HEK293 (cell line): ENCODE data around the gene MICALL1.

Experiments
- CTCF ChIA-PET: fragments of 350-600 bp; formaldehyde crosslinking; extraction: SDS; loops from one replicate; lab custom pipeline; 2021; ENCODE audit warnings: antibody characterized with exemption; lab: Yijun Ruan, JAX
- POLR2A ChIA-PET: fragments of 300-600 bp; formaldehyde crosslinking; extraction: SDS; loops from one replicate; lab custom pipeline; 2020; ENCODE audit warnings: antibody characterized with exemption, inconsistent platforms; lab: Yijun Ruan, JAX
- H3K27ac ChIP-seq: fragments of 200-500 bp; sonication (Bioruptor generic); 2 replicates; pipeline ENCODE4 v1.5.1; 2014; ENCODE audit warnings: low read depth, low read length, control low read depth, inconsistent platforms; ENCODE audit errors: extremely low read depth
- H3K36me3 ChIP-seq, 2 experiments: fragments of 200-500 bp in 1 of 2; sonication (Bioruptor generic) in 1 of 2; 1 replicate in 1 of 2; 2 replicates in 1 of 2; pipeline ENCODE4 v1.5.1; 2014 to 2017; ENCODE audit warnings: inconsistent platforms in 2 of 2, low read length in 2 of 2; ENCODE audit not compliant: control insufficient read depth in 2 of 2, insufficient read depth in 1 of 2
- H3K4me1 ChIP-seq: fragments of 200-500 bp; sonication (Bioruptor generic); 2 replicates; pipeline ENCODE4 v1.5.1; 2014; ENCODE audit warnings: mild to moderate bottlenecking, low read length, inconsistent platforms; ENCODE audit not compliant: control insufficient read depth, insufficient read depth
- H3K4me3 ChIP-seq: 2 replicates; pipeline ENCODE4 v1.5.1; 2011; ENCODE audit warnings: low read depth, mild to moderate bottlenecking, control low read depth, low read length, moderate library complexity
- H3K9me3 ChIP-seq: fragments of 200-500 bp; sonication (Bioruptor generic); 2 replicates; pipeline ENCODE4 v1.5.1; 2014; ENCODE audit warnings: low read depth, low read length, inconsistent platforms; ENCODE audit not compliant: control insufficient read depth, insufficient read depth
- MEIS1 ChIP-seq: sonication (generic); formaldehyde crosslinking; IDR thresholded peaks from 2 replicates; pipeline ENCODE4 v1.8.1; 2022; ENCODE audit warnings: missing genetic modification reagents, mild to moderate bottlenecking, borderline replicate concordance
- MYNN ChIP-seq: fragments of 450-650 bp; formaldehyde crosslinking; IDR thresholded peaks from 2 replicates; pipeline ENCODE4 v1.5.1; 2016; ENCODE audit warnings: missing biosample characterization, missing genetic modification characterization, borderline replicate concordance
- RBAK ChIP-seq: fragments of 450-650 bp; formaldehyde crosslinking; IDR thresholded peaks from 2 replicates; pipeline ENCODE4 v1.5.1; 2016; ENCODE audit warnings: missing biosample characterization, missing genetic modification characterization
- SETDB1 ChIP-seq: IDR thresholded peaks from one replicate; pipeline ENCODE4 v1.6.1; 2017; ENCODE audit warnings: mild to moderate bottlenecking, low read length, moderate library complexity, mixed read lengths; ENCODE audit not compliant: insufficient read length
- SP2 ChIP-seq: fragments of 450-650 bp; formaldehyde crosslinking; IDR thresholded peaks from 2 replicates; pipeline ENCODE4 v1.5.1; 2016; ENCODE audit warnings: missing biosample characterization, missing genetic modification characterization
- TSHZ1 ChIP-seq: fragments of 450-650 bp; formaldehyde crosslinking; IDR thresholded peaks from 2 replicates; pipeline ENCODE4 v1.5.1; 2016; ENCODE audit warnings: missing biosample characterization, missing genetic modification characterization, borderline replicate concordance
- YY2 ChIP-seq: fragments of 450-650 bp; formaldehyde crosslinking; IDR thresholded peaks from 2 replicates; pipeline ENCODE4 v1.5.1; 2016; ENCODE audit warnings: missing biosample characterization, missing genetic modification characterization
- ZBTB1 ChIP-seq: fragments of 450-650 bp; formaldehyde crosslinking; IDR thresholded peaks from 2 replicates; pipeline ENCODE4 v1.5.1; 2016; ENCODE audit warnings: missing biosample characterization, missing genetic modification characterization
- ZBTB17 ChIP-seq: fragments of 450-650 bp; formaldehyde crosslinking; IDR thresholded peaks from 2 replicates; pipeline ENCODE4 v1.5.1; 2016; ENCODE audit warnings: missing biosample characterization, missing genetic modification characterization
- ZBTB20 ChIP-seq: fragments of 450-650 bp; formaldehyde crosslinking; IDR thresholded peaks from 2 replicates; pipeline ENCODE4 v1.5.1; 2016; ENCODE audit warnings: missing biosample characterization, missing genetic modification characterization
- ZFP41 ChIP-seq: fragments of 450-650 bp; formaldehyde crosslinking; IDR thresholded peaks from 2 replicates; pipeline ENCODE4 v1.5.1; 2016; ENCODE audit warnings: missing biosample characterization, missing genetic modification characterization, borderline replicate concordance
- ZNF146 ChIP-seq: fragments of 450-650 bp; formaldehyde crosslinking; IDR thresholded peaks from 2 replicates; pipeline ENCODE4 v1.5.1; 2016; ENCODE audit warnings: missing biosample characterization, missing genetic modification characterization
- ZNF169 ChIP-seq: fragments of 450-650 bp; formaldehyde crosslinking; IDR thresholded peaks from 2 replicates; pipeline ENCODE4 v1.5.1; 2016; ENCODE audit warnings: missing biosample characterization, missing genetic modification characterization
- ZNF184 ChIP-seq: fragments of 450-650 bp; IDR thresholded peaks from 2 replicates; pipeline ENCODE4 v1.5.1; 2018; ENCODE audit warnings: missing biosample characterization, mild to moderate bottlenecking, missing genetic modification characterization
- ZNF23 ChIP-seq: fragments of 450-650 bp; formaldehyde crosslinking; IDR thresholded peaks from 2 replicates; pipeline ENCODE4 v1.5.1; 2016; ENCODE audit warnings: missing biosample characterization, missing genetic modification characterization, borderline replicate concordance
- ZNF26 ChIP-seq: fragments of 450-650 bp; formaldehyde crosslinking; IDR thresholded peaks from 2 replicates; pipeline ENCODE4 v1.5.1; 2016; ENCODE audit warnings: missing biosample characterization, missing genetic modification characterization
- ZNF280C ChIP-seq: fragments of 450-650 bp; formaldehyde crosslinking; IDR thresholded peaks from 2 replicates; pipeline ENCODE4 v1.5.1; 2016; ENCODE audit warnings: missing biosample characterization, missing genetic modification characterization
- ZNF362 ChIP-seq: fragments of 450-650 bp; formaldehyde crosslinking; IDR thresholded peaks from 2 replicates; pipeline ENCODE4 v1.5.1; 2016; ENCODE audit warnings: missing biosample characterization, missing genetic modification characterization
- ZNF366 ChIP-seq: fragments of 450-650 bp; formaldehyde crosslinking; conservative IDR thresholded peaks from 2 replicates; pipeline ENCODE4 v1.5.1; 2016; ENCODE audit warnings: missing biosample characterization, missing genetic modification characterization
- ZNF560 ChIP-seq: fragments of 450-650 bp; formaldehyde crosslinking; IDR thresholded peaks from 2 replicates; pipeline ENCODE4 v1.5.1; 2017; ENCODE audit warnings: missing biosample characterization, missing genetic modification characterization, borderline replicate concordance
- ZNF645 ChIP-seq: fragments of 450-650 bp; formaldehyde crosslinking; IDR thresholded peaks from 2 replicates; pipeline ENCODE4; 2016; ENCODE audit warnings: missing biosample characterization, missing genetic modification characterization
- ZNF658 ChIP-seq: fragments of 450-650 bp; formaldehyde crosslinking; IDR thresholded peaks from 2 replicates; pipeline ENCODE4; 2016; ENCODE audit warnings: missing biosample characterization, missing genetic modification characterization
- ZNF707 ChIP-seq: fragments of 450-650 bp; formaldehyde crosslinking; IDR thresholded peaks from 2 replicates; pipeline ENCODE4 v1.5.1; 2016; ENCODE audit warnings: missing biosample characterization, missing genetic modification characterization
- ZNF76 ChIP-seq: fragments of 450-650 bp; formaldehyde crosslinking; IDR thresholded peaks from 2 replicates; pipeline ENCODE4; 2016; ENCODE audit warnings: low read depth, missing biosample characterization, missing genetic modification characterization, borderline replicate concordance
- ZNF843 ChIP-seq: fragments of 450-650 bp; formaldehyde crosslinking; IDR thresholded peaks from 2 replicates; pipeline ENCODE4 v1.5.1; 2016; ENCODE audit warnings: missing biosample characterization, missing genetic modification characterization
- ZSCAN23 ChIP-seq: fragments of 450-650 bp; formaldehyde crosslinking; IDR thresholded peaks from 2 replicates; pipeline ENCODE4 v1.5.1; 2016; ENCODE audit warnings: missing biosample characterization, missing genetic modification characterization

MICALL1 gene

GRCh38 chr22:37905534-37906363, at the start of gene MICALL1:
Gene MICALL1 (plus strand): TSS chr22:37906297. CDS start chr22:37906423, 126 bp downstream.
- H3K27ac ChIP-seq = peak within 1 kb of the TSS; percentile 98
- TF ChIP-seq ZNF658 (tag by site-specific recombination) (no peak), RBAK (tag by site-specific recombination) (no peak), ZNF146 (tag by site-specific recombination) (no peak), ZBTB17 (tag by site-specific recombination) (no peak), ZFP41 (tag by site-specific recombination) (no peak), ZNF560 (tag by site-specific recombination) (no peak), ZNF184 (tag by site-specific recombination) (no peak), ZNF362 (tag by site-specific recombination) (no peak), YY2 (no peak), SETDB1 (no peak), ZNF26 (tag by site-specific recombination) (no peak), ZNF645 (tag by site-specific recombination) (no peak), TSHZ1 (tag by site-specific recombination) (no peak), ZBTB1 (tag by site-specific recombination) (no peak), ZBTB20 (tag by site-specific recombination) (0 out of 2 replicates have a peak, but pooled peaks have one; percentile 44), ZNF280C (tag by site-specific recombination) (no peak), MEIS1 (CRISPR knock-in tag) (no peak), ZNF169 (tag by site-specific recombination) (no peak), ZNF843 (no peak), ZNF76 (peak; percentile 22; the same call in 1 of the 2 replicates), ZNF366 (tag by site-specific recombination) (no peak), ZNF707 (tag by site-specific recombination) (no peak), SP2 (peak; percentile 55), ZSCAN23 (tag by site-specific recombination) (no peak), ZNF23 (tag by site-specific recombination) (no peak), MYNN (tag by site-specific recombination) (no peak)

More at GRCh38 chr22:37905534-37906363, at the start of gene MICALL1:
- Histone ChIP-seq H3K4me3 (peak within 1 kb of the TSS; percentile 72), H3K9me3 (no peaks in the 10 kb centered on the region), H3K4me1 (peaks cover 10% of the 10 kb centered on the region; the same call in 1 of the 2 replicates), H3K36me3 (peaks cover 4 to 21% of the 10 kb centered on the region in 2 experiments; a peak in 2 of 3 replicates)
- POLR2A ChIA-PET = interaction anchor here (0.6 to 2.5 kb wide), 22 partner anchors 9 to 314 kb away, joined by 3 to 25 read pairs (median 4); partner anchors contain the start of genes ANKRD54, C22orf23, GCAT and GGA1
- CTCF ChIA-PET = interaction anchor here (0.6 to 2.5 kb wide), 10 partner anchors 10 to 294 kb away, joined by 3 to 12 read pairs (median 5); no protein-coding TSS in a partner anchor
